Left renal pelvis (tissue), 4 donors: Measurements from ENCODE around the gene SCN1A. TPM values are rescaled to one million over a fixed set of nuclear protein-coding genes. Genes with fewer than 3 reads are reported as not detected.
"Not testable (repeated sequence)": the region's sequence is repeated elsewhere in the genome, so short reads cannot be mapped to it uniquely, and the experiment has no call there.

Experiments used
- DNase-seq, 4 donors: peaks; one replicate each; pipeline ENCODE4 v3.0.0-alpha.2; 2013; ENCODE audit warnings: low read depth in 4 of 4, low spot score in 3 of 4
- polyA plus RNA-seq, 4 donors: library from polyadenylated mRNA; unstranded; fragments of 120-200 nt; gene quantifications; one replicate each; pipeline ENCODE4 v1.2.1, GENCODE V29; 2013; ENCODE audit not compliant: insufficient read length in 4 of 4

Gene SCN1A
- polyA plus RNA-seq, 4 donors = 0.10 to 0.29 (median 0.13) TPM

DNA sequence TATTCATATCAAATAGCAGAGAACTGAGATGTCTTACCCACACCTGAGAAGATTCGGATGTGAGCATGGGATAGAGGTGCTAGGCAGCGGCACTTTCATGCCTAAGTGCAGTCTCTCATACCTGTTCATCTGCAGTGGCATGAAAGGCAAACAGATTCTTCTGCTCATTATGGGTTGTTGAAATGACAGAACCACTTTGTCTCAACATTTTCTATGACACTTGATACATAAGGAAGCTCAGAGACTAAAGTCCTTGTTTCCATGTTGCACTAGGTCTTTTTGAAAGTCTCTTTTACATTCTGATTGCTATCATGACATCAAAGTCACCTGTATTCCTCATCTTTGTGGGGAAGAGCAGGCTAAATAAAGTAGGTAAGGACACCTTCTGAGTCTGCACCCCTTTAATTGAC lies 8.0 kb upstream of the SCN1A start:
- no peak for DNase-seq

DNA sequence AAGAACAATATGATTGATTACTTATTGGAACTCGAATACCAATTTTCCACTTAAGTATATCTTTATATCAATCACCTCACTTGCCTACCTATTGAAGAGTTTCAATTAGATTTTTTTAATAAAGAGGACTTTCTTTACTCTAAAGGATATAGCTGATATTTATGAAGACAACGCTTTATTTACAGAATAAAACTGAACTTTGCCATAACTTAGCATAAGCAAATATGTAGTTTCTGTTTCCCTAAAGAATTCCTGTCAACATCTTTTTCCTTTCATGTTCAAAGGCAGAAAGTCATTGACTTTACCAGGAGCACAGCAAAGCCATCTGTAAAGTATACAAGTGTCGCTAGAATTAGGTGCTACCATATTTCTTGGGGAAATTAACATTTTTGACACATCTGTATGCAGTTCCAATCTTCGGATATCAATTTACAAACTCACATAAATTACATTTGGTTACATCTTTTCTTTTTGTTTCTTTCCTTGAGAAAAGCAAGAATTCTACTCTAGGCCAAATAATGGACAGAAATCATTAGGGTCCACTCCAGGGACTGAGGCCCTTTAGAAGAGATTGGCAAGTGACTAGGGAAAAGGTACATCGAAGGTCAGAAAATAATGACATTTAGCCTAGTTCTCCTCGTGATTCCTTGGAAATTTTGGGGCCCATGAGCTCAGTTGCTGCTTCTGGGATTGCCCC lies 7.5 kb upstream of the SCN1A start:
- no peak for DNase-seq

DNA sequence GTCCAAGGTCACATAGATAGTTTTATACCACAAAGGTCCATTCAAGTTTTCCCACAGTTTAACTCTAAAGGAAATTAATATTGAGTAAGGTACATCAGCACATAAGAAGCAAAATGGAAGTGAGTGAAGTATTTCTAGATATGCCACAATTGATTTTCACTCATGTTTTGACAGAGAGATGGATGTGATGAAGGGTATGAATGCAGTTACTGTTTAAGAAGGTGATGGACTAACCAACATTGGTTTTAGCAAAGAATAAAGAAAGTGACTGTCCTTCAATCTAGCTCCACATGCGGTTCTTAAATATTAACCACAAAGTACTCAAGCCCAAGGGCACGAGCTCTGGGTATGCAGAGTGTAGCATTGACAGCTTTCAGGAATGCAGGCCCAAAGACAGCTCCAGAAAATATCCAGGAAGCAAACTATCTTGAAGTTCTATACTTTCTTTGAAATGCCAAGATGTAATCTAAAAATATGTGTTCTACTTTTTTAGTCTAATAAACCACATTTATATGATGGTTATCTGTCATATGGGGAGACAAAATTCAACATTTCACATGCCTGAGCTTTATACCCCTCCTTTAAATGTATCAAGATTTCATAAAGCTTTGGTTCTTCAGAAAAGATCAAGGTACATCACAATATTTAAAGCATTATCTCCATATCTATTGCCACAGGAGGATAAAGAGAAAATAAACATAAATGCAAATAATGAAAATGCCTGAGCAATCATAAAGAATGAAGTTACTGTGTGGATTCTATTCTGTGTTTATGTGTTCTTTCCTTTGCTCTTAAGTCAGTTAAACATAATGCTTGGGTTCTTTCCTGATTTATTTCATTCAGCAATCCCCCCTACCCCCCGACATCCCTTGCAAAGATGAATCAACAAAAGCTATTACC lies 6.7 kb upstream of the SCN1A start:
- no peak for DNase-seq

DNA sequence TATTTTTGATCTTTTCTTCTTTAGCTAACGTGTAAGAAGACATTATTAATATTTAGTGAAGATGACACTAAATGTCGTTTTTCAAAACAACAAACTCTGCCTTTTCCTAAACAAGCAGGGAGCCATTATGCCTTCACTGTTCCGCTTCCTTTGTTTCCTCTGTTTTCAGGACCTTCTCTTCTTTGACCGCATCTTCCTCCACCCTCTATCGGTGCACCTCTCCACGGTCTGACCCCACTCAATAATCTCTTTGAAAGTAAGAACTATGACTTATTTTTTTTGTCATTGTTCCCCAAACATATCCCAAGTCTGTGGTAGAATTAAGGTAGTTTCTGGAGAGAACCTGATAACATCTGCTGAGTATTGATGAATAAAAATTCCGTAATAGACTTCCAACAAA lies 5.8 kb upstream of the SCN1A start:
- DNase-seq = no peak

DNA sequence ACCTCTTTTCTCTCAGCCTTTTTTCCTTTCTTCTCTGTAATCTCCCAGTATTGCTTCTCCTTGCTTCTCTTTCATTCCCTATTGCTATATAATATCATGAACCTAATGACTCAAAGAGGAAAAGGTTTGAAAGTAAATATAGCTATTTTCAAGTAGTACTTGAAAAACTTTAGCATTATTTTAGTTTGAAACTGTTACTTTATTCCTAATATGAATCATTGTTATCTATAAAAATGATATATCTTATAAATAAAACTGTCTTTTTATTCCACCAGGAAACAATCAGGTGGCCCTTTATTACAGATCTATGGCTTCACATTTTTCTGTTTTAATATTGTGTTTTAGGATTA lies 311 bp upstream of the SCN1A start:
- DNase-seq = no peak

DNA sequence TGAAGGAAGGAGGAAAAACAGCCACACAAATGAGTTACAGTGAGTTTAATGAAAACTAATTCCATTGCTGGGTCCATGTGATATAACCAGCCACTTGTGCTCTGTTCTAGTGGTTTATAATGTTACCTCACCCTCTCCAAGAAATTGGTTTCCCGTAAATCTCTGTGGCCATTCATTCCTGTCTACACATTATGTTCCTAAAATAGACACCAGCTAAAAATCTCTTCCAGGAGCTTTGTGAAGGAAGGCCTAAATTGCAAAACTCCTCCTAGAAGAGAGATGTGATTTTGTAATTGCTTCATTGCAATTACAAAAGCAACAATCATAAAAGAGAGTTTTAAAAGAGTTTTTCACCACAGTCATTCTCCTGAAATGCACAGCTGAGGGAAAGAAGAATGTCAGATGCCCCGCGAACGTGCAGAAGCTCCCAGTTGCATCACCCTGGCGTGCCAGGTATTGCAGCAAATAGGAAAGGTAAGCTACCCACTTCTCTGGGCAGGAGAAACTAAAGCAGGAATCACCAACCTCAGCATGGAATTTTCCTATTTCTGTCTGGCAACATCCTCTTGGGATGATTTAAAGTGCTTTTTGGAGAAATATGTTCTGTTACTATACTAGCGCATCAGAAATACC lies 1.7 kb downstream of the SCN1A start:
- DNase-seq = no peak

DNA sequence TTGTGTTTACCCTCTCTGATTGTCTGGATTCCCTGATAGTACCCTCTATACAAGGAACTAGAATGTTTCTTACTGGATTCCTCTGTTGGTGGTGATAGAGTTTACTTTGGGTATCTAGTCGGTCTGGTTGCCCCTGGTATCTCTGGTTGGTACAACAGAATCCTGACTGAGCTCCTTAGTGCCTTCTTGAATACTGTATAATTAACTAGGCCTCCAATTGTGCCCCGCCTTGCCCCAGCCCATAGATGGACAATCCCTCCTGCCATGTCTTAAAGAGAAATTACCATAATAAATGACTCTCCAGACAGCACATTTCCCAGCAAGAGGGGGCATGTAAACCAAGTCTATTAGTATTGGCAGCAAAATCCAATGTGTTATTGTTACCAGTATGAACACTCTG lies 2.3 kb downstream of the SCN1A start:
- no peak for DNase-seq

DNA sequence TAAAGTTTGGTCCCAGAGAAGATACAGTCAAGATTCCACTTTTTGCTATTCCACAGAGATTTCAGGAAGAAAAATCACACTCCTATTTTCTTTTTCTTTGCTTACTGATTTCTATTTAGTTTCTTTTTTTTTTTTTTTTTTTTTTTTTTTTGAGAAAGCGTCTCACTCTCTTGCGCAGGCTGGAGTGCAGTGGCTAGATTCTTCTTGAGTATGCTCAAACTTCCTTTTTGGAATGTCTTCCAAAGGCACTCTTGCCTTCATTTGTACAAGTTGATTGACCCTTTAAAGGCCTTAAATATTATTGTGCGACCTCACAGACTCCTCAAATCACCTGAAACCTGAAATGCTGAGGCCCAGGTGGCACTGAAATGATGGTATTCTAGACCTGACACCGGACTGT lies 9.6 kb downstream of the SCN1A start:
- DNase-seq = no peak

DNA sequence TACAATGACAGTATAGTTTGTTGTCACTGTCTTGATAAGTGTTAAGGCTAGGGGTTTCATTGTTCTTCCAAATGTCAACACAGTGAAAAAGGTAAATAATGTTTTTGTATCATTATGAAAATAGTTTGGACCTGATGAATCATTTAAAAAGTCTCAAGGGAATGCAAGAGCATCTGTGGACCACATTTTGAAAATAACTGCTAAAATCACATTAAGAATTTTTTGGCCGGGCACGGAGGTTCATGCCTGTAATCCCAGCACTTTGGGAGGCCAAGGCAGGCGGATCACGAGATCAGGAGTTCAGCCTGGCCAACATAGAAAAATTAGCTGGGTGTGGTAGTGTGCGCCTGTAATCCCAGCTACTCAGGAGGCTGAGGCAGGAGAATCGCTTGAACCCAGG lies 10.3 kb downstream of the SCN1A start:
- no peak for DNase-seq

DNA sequence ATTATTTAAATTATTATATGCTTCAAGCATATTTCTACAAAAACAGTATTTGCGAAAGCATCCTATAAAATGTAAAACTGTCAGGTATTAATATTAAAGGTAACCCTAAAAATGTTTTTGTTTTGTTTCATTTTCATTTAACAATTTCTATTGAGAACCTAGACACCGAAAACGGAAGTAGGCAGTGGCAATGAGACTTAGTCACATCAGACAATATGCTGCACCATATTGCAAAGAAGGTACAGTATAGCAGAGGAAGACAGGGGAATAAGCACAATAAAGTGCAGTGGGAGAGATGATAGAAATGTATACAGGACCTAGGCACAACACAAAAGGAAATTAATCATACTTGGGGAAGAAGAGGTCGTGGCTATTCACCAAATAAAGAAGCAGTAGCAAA lies 12.2 kb downstream of the SCN1A start:
- DNase-seq = no peak

DNA sequence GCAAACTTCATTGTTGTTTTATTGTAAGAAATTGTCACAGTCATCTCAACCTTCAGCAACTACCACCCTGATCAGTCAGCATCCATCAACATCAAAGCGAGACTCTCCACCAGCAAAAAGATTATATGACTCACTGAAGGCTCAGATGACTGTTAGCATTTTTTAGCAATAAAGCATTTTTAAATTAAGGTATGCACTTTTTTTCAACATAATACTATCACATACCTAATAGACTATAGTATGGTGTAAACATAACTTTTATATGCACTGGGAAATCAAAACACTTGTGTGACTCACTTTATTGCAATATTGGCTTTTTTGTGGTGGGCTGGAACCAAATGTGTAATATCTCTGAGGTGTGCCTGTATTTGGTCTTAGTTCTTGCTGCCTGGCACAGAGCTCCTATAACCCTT lies 15.6 kb downstream of the SCN1A start:
- no peak for DNase-seq

DNA sequence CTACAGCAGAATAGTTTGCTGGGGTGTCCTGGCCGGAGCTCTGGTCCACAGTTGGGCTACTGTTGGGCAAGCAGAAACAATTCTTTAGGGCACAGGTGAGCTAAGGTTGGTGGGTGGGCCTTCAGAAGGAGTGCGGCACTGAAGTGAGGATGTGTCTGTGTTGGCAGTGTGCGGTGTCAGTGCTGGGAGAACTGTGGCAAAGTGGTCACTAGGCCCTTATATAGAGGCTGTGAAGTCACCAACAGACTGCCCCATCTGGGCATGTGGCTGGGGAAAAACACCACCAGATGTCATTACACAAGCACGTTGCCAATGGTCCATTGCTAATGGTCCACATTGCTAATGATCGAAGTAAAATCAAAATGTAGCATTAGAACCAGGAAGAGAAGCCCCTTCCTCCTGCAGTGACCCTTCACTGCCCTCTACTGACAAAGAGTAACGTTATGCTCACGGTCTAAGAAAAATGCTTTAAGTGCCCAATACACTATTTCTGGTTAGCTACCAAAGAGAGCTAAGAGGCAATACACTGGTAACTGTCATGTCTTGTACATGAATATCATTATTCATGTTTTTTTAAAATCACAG lies 21.3 kb downstream of the SCN1A start:
- DNase-seq = no peak

DNA sequence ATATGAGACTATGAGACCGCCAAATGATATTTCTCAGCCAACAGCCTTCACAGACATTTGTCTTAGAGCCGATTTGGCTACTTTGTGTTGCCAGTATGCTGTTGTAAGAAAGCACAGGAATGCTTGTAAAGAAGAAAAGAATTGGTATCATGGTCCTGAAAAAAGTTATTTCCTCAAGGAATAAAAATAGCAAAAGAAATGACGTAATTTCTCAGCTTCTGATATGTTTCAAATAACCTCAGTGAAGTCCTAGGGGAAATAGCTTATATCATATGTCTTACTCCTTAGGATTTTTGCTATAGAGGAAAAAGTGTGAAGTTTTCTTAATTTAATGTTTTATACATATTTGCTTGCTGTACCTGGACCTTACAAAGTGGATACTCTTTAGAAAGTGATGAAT lies 23.0 kb downstream of the SCN1A start:
- no peak for DNase-seq

DNA sequence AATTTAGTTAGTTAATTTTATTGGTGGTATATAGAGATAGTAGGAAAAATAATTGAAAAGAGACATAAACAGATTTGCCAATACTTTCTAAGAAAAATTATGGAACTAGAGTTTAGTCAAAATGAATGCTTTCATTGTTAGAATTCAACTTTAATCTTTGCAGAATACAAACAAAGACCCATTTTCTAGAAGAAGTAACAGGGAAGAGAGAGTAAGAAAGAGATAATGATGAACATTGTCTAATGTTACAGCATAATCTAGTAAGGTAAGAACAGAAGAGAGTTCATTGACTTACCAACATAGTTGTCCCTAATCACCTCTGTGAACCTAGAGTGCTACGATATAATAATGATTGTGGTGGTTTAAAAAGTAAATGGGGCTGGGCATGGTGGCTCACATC lies 23.7 kb downstream of the SCN1A start:
- DNase-seq = no peak

DNA sequence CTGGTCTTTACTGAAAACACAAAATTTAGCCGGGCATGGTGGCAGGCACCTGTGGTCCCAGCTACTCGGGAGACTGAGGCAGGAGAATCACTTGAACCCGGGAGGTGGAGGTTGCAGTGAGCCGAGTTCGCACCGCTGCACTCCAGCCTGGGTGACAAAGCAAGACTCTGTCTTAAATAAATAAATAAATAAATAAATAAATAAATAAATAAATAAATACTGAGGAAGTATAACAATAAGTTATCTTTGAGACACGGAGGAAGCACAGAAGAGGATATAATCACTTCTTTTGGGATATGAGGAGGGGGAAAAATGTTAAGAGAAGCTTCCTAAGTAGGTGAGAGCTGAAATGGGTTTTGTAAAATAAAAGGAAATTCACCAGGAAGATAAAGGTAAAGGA lies 24.5 kb downstream of the SCN1A start:
- not testable (repeated sequence) for DNase-seq

DNA sequence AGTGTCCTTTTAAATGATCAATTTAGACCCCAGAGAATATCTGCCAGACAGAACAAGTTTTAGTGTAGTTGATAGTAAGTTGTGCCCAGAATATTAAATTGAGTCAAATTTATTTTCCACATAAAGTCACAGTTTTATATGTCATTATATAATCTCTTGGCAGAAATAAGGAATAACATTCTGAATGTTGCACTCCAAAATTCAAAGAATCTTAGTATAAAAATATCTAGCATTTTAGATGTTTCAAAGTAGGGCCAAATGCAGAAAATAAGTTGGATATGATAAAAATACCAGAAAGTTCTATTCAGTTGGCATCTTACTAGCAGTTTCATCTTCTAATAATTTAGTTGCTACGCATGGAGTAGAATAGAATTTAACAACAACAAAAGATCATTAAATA lies 33.5 kb downstream of the SCN1A start:
- no peak for DNase-seq

DNA sequence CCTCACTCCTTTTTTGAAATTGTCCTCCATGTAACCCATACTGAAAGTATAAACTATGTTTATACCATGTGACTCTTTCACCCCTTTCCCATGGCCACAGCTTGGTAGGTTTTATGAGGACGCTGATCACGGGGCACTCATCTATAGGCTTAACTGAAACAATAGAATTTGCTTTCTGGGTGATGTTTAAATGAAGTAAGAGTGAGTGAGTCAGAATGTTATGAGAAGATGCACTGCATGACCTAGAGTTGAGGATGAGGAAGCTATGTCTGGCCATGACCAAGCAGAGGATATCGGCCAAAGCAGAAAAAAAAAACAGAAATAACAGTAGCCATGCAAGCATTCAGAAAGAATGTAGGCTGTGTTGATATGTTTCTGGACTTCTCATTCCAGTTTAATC lies 34.9 kb downstream of the SCN1A start:
- DNase-seq = no peak

DNA sequence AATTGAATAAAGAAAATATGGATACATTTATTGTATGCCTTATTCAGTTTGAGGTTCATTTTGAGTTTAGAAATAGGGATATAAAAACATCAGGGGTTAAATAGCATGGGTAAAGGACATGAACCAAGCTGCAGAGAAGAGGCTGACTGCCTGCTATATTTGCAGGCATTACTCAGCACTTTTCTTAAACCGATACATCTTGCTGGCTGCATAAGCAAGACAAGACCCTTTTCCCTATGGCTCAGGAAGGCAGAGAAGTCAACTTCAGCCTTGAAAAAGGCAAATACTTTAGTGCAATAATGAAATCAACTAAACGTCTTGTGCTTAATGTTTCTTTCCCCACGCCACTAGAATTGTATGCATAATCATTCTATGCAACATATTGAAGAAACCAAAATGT lies 36.4 kb downstream of the SCN1A start:
- no peak for DNase-seq

DNA sequence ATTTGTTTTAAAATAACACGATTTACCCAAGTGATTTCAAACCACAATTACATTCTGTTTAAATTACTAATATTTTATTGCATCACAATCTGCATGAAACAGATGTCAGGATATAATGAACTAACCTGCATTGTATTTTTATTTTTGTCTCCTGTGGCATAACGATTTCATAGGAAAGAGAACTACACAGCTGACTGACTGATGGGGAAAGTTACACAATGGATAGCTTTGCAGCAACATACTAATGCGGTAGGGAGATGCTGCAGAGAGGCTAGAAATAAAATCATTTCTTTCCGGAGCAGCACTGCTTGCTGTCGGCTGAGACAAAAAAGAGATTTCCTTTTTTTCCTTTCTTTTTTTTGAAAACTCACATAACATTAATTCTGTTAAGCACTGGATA lies 36.9 kb downstream of the SCN1A start:
- DNase-seq = no peak

DNA sequence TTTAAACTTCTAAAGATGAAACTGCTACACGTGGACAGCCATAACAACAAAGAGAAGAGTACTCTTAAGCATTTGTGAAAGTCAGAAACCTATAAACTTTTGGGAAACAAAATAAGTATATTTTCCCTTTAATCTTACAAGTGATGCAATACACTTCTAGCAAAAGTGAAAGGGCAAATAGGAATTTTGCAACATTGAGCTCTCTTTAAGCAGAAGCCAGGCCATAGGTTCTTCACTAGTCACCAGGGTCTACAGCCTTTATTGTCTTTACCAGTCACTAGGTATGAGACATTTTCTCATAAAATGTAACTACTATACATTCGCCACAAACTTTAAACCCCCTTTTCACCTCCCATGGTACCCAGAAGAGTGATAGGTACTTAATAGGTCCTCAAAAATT lies 37.5 kb downstream of the SCN1A start:
- no peak for DNase-seq

DNA sequence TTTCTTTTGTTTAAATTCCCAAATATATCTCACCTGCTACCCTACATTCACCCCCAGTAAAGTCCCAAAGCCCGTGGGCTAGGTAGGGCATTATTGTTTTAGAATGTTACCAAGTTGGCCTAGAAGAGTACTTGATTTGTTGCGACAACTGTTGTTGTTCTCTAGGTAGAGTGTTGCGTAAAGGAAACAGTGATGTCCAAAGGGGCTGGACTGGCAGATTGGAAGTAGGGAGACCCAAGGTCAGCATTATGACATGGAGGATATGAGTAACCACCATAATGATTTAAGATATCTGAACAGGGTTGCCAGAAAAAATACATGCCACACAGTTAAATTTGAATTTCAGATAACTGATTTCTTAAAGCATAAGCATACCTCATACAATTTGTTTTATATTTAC lies 39.2 kb downstream of the SCN1A start:
- DNase-seq = no peak

DNA sequence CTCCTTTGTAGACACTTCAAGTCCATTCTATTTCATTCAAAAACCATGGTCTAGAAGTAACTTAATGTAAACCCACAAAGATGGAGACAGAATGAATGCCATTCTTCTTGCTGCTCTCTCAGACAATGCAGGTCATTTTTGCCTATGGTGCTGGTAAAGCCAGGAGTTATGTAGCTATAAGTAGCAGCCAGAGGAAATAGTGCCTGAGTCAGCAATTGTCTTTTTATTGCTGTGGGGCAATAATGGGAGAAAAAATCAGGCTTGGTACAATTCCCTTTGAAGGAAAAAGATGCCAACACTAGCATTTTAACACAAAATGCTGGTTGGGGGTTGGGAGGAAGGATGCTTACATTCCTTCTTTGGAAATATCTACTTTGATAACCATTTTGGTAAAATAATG lies 43.5 kb downstream of the SCN1A start:
- no peak for DNase-seq
